Heart left ventricle (tissue), 16 donors: ENCODE results near the gene AGTRAP. TPM values are rescaled to one million over a fixed set of nuclear protein-coding genes. Genes with fewer than 3 reads are reported as not detected.

Source experiments
- ATAC-seq, 4 donors: fragments of 200-7000 bp; cut with Tn5 transposase; one replicate each; pipeline ENCODE4 v1.9.1; 2020 to 2022; ENCODE audit warnings: moderate library complexity in 4 of 4, mild to moderate bottlenecking in 3 of 4, moderate number of reproducible peaks in 1 of 4
- DNase-seq, 5 donors: peaks; one replicate each; pipeline ENCODE4 v3.0.0-alpha.2; 2020
- H3K27ac ChIP-seq, 12 donors: fragments of 200-600 bp; sonication (generic) in 4 of 12; one replicate each; pipeline versions ENCODE4 v1.5.0 to v1.8.0; 2016 to 2022; ENCODE audit warnings: mild to moderate bottlenecking in 2 of 12
- H3K27me3 ChIP-seq, 9 donors: fragments of 200-600 bp; sonication (generic) in 2 of 9; one replicate each; pipeline versions ENCODE4 v1.5.1 to v1.8.0; 2016 to 2022; ENCODE audit warnings: mild to moderate bottlenecking in 3 of 9
- H3K36me3 ChIP-seq, 9 donors: fragments of 200-600 bp; sonication (generic) in 2 of 9; one replicate each; pipeline versions ENCODE4 v1.5.0 to v1.8.0; 2018 to 2022; ENCODE audit warnings: mild to moderate bottlenecking in 2 of 9
- H3K4me1 ChIP-seq, 12 donors: fragments of 200-600 bp; sonication (generic) in 4 of 12; one replicate each; pipeline versions ENCODE4 v1.5.0 to v1.8.0; 2016 to 2022; ENCODE audit warnings: mild to moderate bottlenecking in 3 of 12
- H3K4me3 ChIP-seq, 12 donors: fragments of 200-600 bp; sonication (generic) in 4 of 12; one replicate each; pipeline versions ENCODE4 v1.5.0 to v1.8.0; 2017 to 2022; ENCODE audit warnings: mild to moderate bottlenecking in 9 of 12, moderate library complexity in 4 of 12
- H3K9me3 ChIP-seq, 12 donors: fragments of 200-600 bp; sonication (generic) in 4 of 12; one replicate each; pipeline versions ENCODE4 v1.5.0 to v1.8.0; 2016 to 2022; ENCODE audit warnings: mild to moderate bottlenecking in 1 of 12
- CTCF ChIP-seq, 12 donors: fragments of 200-600 bp; sonication (generic) in 4 of 12; IDR thresholded peaks; one replicate each; pipeline versions ENCODE4 v1.5.0 to v1.8.0; 2018 to 2022; ENCODE audit warnings: antibody characterized with exemption in 12 of 12, mild to moderate bottlenecking in 5 of 12
- POLR2A ChIP-seq, 2 donors: fragments of 450-650 bp; IDR thresholded peaks; one replicate each; pipeline ENCODE4 v1.6.1; 2017; ENCODE audit warnings: antibody characterized with exemption in 2 of 2, mild to moderate bottlenecking in 2 of 2, moderate library complexity in 2 of 2
- WGBS, 4 donors: extraction: QIAGEN DNeasy Blood & Tissue Kit in 2 of 4; methylation state at CpG; one replicate each; pipeline versions ENCODE4 v1.1.5 to v1.1.7; 2013 to 2018; 5-methylcytosine and 5-hydroxymethylcytosine counted together
- intact Hi-C, 10 donors: fragments of 100-400 bp; cut with DNase I; formaldehyde crosslinking; loops; one replicate each; pipeline versions ENCODE4 v1.11.1 to v1.14.2; 2022
- polyA plus RNA-seq, 2 donors: library from polyadenylated mRNA; stranded (reverse); fragments of 200-250 nt; gene quantifications; one replicate each; pipeline ENCODE4 v1.2.3, GENCODE V29; 2013
- total RNA-seq, 9 donors: library from RNA; depleted of rRNA in 2 of 9; stranded (reverse); fragments of >200 nt in 2 of 9; fragmentation: NEBNext Ultra II Directional in 3 of 9; extraction: Animal tissue kit (Norgen Biotek cat#: 25700) in 3 of 9; gene quantifications; one replicate each; pipeline versions ENCODE4 v1.1.0 to v1.2.4, GENCODE V29; 2016 to 2023
- donor health status: ischemic (EF 13 %, LVEDD 7.1; RV severe dilation, severe dysfunction).
- donor health status: healthy with polysubstance abuse.
- donor health status: DM: no; HTN: yes; CAD: no.
- donor health status: DM: no; HTN: no; CAD: no.
- donor health status: ischemic (EF 25% LVEDD 6.9; RV normal size, moderate dysfunction).
- donor health status: ischemic (EF 25% LVEDD 5.7; RV mildly dilated, moderate dysfunction).
- donor health status: healthy.
- donor health status: DM: yes; HTN: yes; CAD: no.
- donor health status: ischemic (EF 35%, LVEDD 5.7; RV mildly dilated, moderate dysfunction).
- donor health status: nonischemic (EF 11% LVEDD 7.7; RV severe dilation, severe dysfunction).
- donor health status: DM: yes; HTN: yes; CAD: no.
- donor health status: PGD.
- donor health status: ischemic (EF 29% LVEDD 5.4; RV normal size, mild dysfunction).
- donor health status: nonischemic (EF 23%, LVEDD 6.1; RV moderate dilation, normal function).

Gene AGTRAP
- total and polyA plus RNA-seq, 11 donors, result 11.8 to 134 (median 24.5) TPM

DNA sequence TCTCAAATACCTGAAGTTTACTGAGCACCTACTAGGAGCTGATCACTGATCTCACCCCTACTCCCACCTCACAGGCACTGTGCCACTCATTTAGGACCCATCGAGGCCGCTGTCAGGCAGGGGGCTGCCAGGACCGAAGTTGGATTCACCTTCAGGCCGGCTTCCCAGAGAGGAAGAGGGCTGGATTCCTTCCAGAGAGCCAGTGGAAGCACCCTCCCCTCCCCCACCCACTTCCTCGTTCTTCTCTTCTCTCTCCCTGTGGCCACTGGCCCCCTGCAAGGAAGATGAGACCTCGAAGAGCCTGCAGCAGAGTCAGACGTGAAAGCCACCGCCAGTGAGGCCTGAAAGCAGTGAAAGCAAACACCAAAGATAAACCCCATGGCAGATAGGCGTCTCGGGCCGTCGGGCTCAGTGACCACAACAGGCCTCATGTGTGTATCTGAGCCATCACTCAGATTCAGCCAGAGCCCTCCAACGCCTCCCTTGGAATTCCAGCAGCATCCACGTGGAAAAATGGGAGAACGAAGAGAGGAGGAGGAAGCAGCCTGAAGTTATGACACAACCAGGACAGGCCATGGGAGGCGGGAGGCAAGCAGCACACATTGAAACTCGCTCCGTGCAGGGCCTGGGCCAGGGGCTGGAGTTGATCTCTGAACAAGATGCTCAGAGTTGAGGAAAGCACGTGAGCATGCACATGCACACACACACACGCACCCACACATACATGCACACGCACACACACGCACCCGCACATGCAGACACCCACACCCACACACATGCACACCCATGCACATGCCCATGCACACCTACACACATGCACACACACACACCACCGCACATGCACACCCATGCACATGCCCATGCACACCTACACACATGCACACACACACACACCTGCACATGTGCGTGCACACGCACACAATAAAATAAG is 6.2 kb upstream of the AGTRAP start:
- TF ChIP-seq CTCF (IDR thresholded peaks at IDR 0.05) (no peak), POLR2A (IDR thresholded peaks at IDR 0.05) (no peak)
- no peaks in the 10 kb centered on the region for H3K36me3 ChIP-seq
- DNase-seq, result peak in 1 of 5 donors; percentile 31
- WGBS, 4 donors, result 63 to 67% (median 66%) methylated on average over 21 to 26 of the region's 26 CpGs
- ATAC-seq, result peak in 1 of 4 donors; percentile 13
- intact Hi-C loops, result loop anchor here in 4 of 10 donors (10.0 kb wide), 3 partner anchors 55 to 685 kb away; partner anchors contain the start of genes CLCN6 (in 2 of the 4), MTHFR (in 2 of the 4) and MASP2 (in 1 of the 4)
- peaks cover 0 to 71% (median 18%) of the 10 kb centered on the region in 12 donors for H3K4me1 ChIP-seq
- H3K9me3 ChIP-seq, result no peaks in the 10 kb centered on the region
- H3K27ac ChIP-seq, result peak overlapping the region in 2 of 12 donors; percentile 32 to 93
- H3K27me3 ChIP-seq, result no peaks in the 10 kb centered on the region
- peak overlapping the region in 1 of 12 donors; percentile 2 for H3K4me3 ChIP-seq

DNA sequence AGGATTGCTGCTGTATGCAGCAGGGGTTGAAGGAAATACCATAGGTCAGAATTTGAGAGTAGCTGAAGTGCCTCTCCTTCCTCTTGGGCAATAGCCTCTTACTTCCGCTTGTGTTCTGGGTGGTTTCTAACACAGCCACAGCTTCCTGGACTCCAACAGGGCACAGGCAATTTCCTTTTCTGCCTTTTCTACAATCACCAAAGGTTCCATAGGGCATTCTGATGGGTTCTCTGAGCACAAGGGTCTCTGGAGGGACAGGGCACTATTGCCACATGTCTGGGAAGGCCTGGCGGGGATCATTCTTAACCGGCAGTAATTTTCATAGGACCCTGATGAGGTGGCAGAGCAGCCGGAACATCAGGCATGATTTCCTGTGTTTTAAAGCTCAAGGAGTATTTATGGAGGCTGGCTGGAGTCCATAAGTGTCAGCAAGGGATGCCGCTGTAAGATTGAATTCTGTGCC is 5.5 kb upstream of the AGTRAP start:
- Histone ChIP-seq H3K27ac (peak overlapping the region in 8 of 12 donors; percentile 20 to 93 (median 66)), H3K27me3 (no peaks in the 10 kb centered on the region), H3K9me3 (no peaks in the 10 kb centered on the region), H3K4me3 (peak overlapping the region in 1 of 12 donors; percentile 34), H3K4me1 (peaks cover 0 to 69% (median 21%) of the 10 kb centered on the region in 12 donors), H3K36me3 (no peaks in the 10 kb centered on the region)
- DNase-seq, result peak in 1 of 5 donors; percentile 40
- ATAC-seq, result peak in 3 of 4 donors; percentile 26 to 61 (median 54)
- 53 to 72% (median 64%) methylated on average over 5 of the region's 5 CpGs for WGBS, 4 donors
- TF ChIP-seq CTCF (IDR thresholded peaks at IDR 0.05) (no peak), POLR2A (IDR thresholded peaks at IDR 0.05) (no peak)
- intact Hi-C loops, result loop anchor here in 3 of 10 donors (10.0 kb wide), 2 partner anchors 54 to 74 kb away; partner anchors contain the start of genes CLCN6 (in 2 of the 3) and MTHFR (in 2 of the 3)

GRCh38 chr1:11731691-11732283 is 4.1 kb upstream of the AGTRAP start:
- TF ChIP-seq CTCF (IDR thresholded peaks at IDR 0.05), result no peak
- no peak for TF ChIP-seq POLR2A (IDR thresholded peaks at IDR 0.05)
- Histone ChIP-seq H3K4me1 (peaks cover under 1 to 64% (median 29%) of the 10 kb centered on the region in 12 donors), H3K4me3 (peak overlapping the region in 10 of 12 donors; percentile 17 to 57 (median 42)), H3K36me3 (no peaks in the 10 kb centered on the region), H3K9me3 (no peaks in the 10 kb centered on the region), H3K27ac (peak overlapping the region; percentile 21 to 93 (median 68)), H3K27me3 (no peaks in the 10 kb centered on the region)
- intact Hi-C loops, result loop anchor here in 3 of 10 donors (10.0 kb wide), 2 partner anchors 53 to 73 kb away; partner anchors contain the start of genes CLCN6 (in 2 of the 3) and MTHFR (in 2 of the 3)
- ATAC-seq (peak; percentile 23 to 73 (median 67)), DNase-seq (peak; percentile 73 to 87 (median 86))
- 18 to 39% (median 26%) methylated on average over 16 to 17 of the region's 17 CpGs for WGBS, 4 donors
